H1 (cell line): ENCODE results near the gene ENKD1. TPM values are rescaled to one million over a fixed set of nuclear protein-coding genes. Genes with fewer than 3 reads are reported as not detected.

Source experiments
- CTCF ChIA-PET: fragments of 300-600 bp; sonication (Branson Sonifier 250); formaldehyde crosslinking; loops from one replicate; lab custom pipeline; 2021; ENCODE audit not compliant: partially characterized antibody; lab: Charles Lee
- POLR2A ChIA-PET: fragments of 300-600 bp; sonication (Branson Sonifier 250); formaldehyde crosslinking; loops from one replicate; lab custom pipeline; 2021; ENCODE audit warnings: inconsistent platforms; ENCODE audit not compliant: partially characterized antibody; lab: Charles Lee
- DNase-seq, 2 experiments: peaks; one replicate each; pipeline versions ENCODE4 v3.0.0 to v3.0.0-alpha.2; 2010 to 2022; ENCODE audit warnings: low spot score in 2 of 2, low read depth in 1 of 2, mixed read lengths in 1 of 2
- FAIRE-seq: peaks from 2 replicates; lab custom pipeline; 2011; peaks lifted over from hg19 to GRCh38; lab: Jason Lieb, UNC
- H2AFZ ChIP-seq: 2 replicates; pipeline ENCODE4 v1.8.1; 2012; ENCODE audit warnings: low read length, inconsistent platforms
- H2AK5ac ChIP-seq: 2 replicates; pipeline ENCODE4 v1.6.1; 2013; ENCODE audit warnings: low read depth, low read length
- H2BK120ac ChIP-seq: replicated peaks from 2 replicates; pipeline ENCODE3; 2013; ENCODE audit warnings: low read depth, low read length, inconsistent platforms
- H2BK12ac ChIP-seq: 2 replicates; pipeline ENCODE4 v1.6.1; 2013; ENCODE audit warnings: low read depth, low read length
- H2BK15ac ChIP-seq: 2 replicates; pipeline ENCODE4 v1.6.1; 2013; ENCODE audit warnings: low read length
- H2BK20ac ChIP-seq: 2 replicates; pipeline ENCODE4 v1.6.1; 2013; ENCODE audit warnings: low read length
- H2BK5ac ChIP-seq: 2 replicates; pipeline ENCODE4 v1.6.1; 2013; ENCODE audit warnings: low read depth, low read length
- H3K14ac ChIP-seq: 2 replicates; pipeline ENCODE4 v1.6.1; 2013; ENCODE audit warnings: inconsistent platforms; ENCODE audit not compliant: insufficient read length
- H3K18ac ChIP-seq: 2 replicates; pipeline ENCODE4 v1.6.1; 2013; ENCODE audit warnings: low read length; ENCODE audit errors: extremely low read depth
- H3K23ac ChIP-seq: 2 replicates; pipeline ENCODE4 v1.6.1; 2013; ENCODE audit warnings: inconsistent platforms; ENCODE audit not compliant: insufficient read length
- H3K23me2 ChIP-seq: 2 replicates; pipeline ENCODE4 v1.6.1; 2013; ENCODE audit warnings: low read depth, low read length
- H3K27ac ChIP-seq: 2 replicates; pipeline ENCODE4 v1.6.1; 2011; ENCODE audit warnings: low read depth, low read length, inconsistent platforms
- H3K27me3 ChIP-seq, 4 experiments: replicated peaks in 1 of 4; 1 replicate in 1 of 4; 2 replicates in 3 of 4; pipeline versions ENCODE4 v1.6.1 to v1.8.1; 2011 to 2013; ENCODE audit warnings: low read length in 3 of 4, mild to moderate bottlenecking in 3 of 4, inconsistent platforms in 2 of 4, mixed read lengths in 2 of 4, moderate library complexity in 1 of 4; ENCODE audit not compliant: control insufficient read depth in 3 of 4, insufficient read depth in 3 of 4; ENCODE audit errors: extremely low read depth in 1 of 4
- H3K36me3 ChIP-seq, 4 experiments: 2 replicates each; pipeline versions ENCODE4 v1.6.1 to v1.8.1; 2011 to 2013; ENCODE audit warnings: mild to moderate bottlenecking in 4 of 4, low read length in 3 of 4, moderate library complexity in 2 of 4, control low read depth in 1 of 4, inconsistent platforms in 1 of 4; ENCODE audit not compliant: insufficient read depth in 4 of 4, control insufficient read depth in 2 of 4
- H3K4ac ChIP-seq: replicated peaks from 2 replicates; pipeline ENCODE3; 2013; ENCODE audit warnings: low read length, low read depth, mixed read lengths, inconsistent platforms; ENCODE audit not compliant: insufficient read length
- H3K4me1 ChIP-seq, 4 experiments: replicated peaks in 1 of 4; 1 replicate in 1 of 4; 2 replicates in 3 of 4; pipeline versions ENCODE4 v1.6.1 to v1.8.1; 2011 to 2013; ENCODE audit warnings: low read length in 3 of 4, inconsistent platforms in 2 of 4, mixed read lengths in 1 of 4; ENCODE audit not compliant: insufficient read depth in 4 of 4, control insufficient read depth in 3 of 4
- H3K4me2 ChIP-seq, 2 experiments: 2 replicates each; pipeline versions ENCODE4 v1.6.1 to v1.8.1; 2011 to 2013; ENCODE audit warnings: low read depth in 2 of 2, low read length in 2 of 2, control low read depth in 1 of 2, inconsistent platforms in 1 of 2, mild to moderate bottlenecking in 1 of 2; ENCODE audit not compliant: insufficient read depth in 1 of 2
- H3K4me3 ChIP-seq, 4 experiments: fragments of 200-600, 300-600 bp in 1 of 4; sonication (generic), shearing (Covaris generic), sonication (Bioruptor Twin) in 1 of 4; 2 replicates each; pipeline versions ENCODE4 v1.5.1 to v1.8.1; 2011 to 2016; ENCODE audit warnings: low read length in 4 of 4, low read depth in 3 of 4, control low read depth in 2 of 4, inconsistent platforms in 2 of 4, mild to moderate bottlenecking in 2 of 4, mixed read lengths in 1 of 4, moderate library complexity in 1 of 4; ENCODE audit not compliant: insufficient read depth in 2 of 4; ENCODE audit errors: extremely low read depth in 1 of 4
- H3K56ac ChIP-seq: replicated peaks from 2 replicates; pipeline ENCODE3; 2013; ENCODE audit warnings: low read depth, mild to moderate bottlenecking, mixed read lengths, low read length, inconsistent platforms; ENCODE audit not compliant: insufficient read length
- H3K79me1 ChIP-seq: 2 replicates; pipeline ENCODE4 v1.6.1; 2013; ENCODE audit warnings: low read depth, low read length, control low read depth
- H3K79me2 ChIP-seq, 2 experiments: 2 replicates each; pipeline versions ENCODE4 v1.6.1 to v1.8.1; 2012 to 2013; ENCODE audit warnings: low read length in 2 of 2, mild to moderate bottlenecking in 2 of 2, inconsistent platforms in 1 of 2; ENCODE audit not compliant: insufficient read depth in 2 of 2, control insufficient read depth in 1 of 2
- H3K9ac ChIP-seq, 4 experiments: replicated peaks in 1 of 4; 1 replicate in 1 of 4; 2 replicates in 3 of 4; pipeline versions ENCODE4 v1.6.1 to v1.8.1; 2011 to 2013; ENCODE audit warnings: low read depth in 3 of 4, low read length in 3 of 4, control low read depth in 2 of 4, mild to moderate bottlenecking in 2 of 4, moderate library complexity in 2 of 4, inconsistent platforms in 1 of 4; ENCODE audit errors: extremely low read depth in 1 of 4
- H3K9me3 ChIP-seq, 2 experiments: 2 replicates each; pipeline versions ENCODE4 v1.6.1 to v1.8.1; 2012 to 2013; ENCODE audit warnings: mild to moderate bottlenecking in 2 of 2, moderate library complexity in 2 of 2, control low read depth in 1 of 2, inconsistent platforms in 1 of 2, low read depth in 1 of 2, low read length in 1 of 2, mixed read lengths in 1 of 2; ENCODE audit not compliant: insufficient read depth in 2 of 2
- H4K20me1 ChIP-seq, 2 experiments: replicated peaks in 1 of 2; 2 replicates each; pipeline versions ENCODE3 to v1.8.1; 2011 to 2013; ENCODE audit warnings: inconsistent platforms in 2 of 2, low read length in 2 of 2, mild to moderate bottlenecking in 1 of 2; ENCODE audit not compliant: insufficient read depth in 2 of 2, control insufficient read depth in 1 of 2
- H4K5ac ChIP-seq: 2 replicates; pipeline ENCODE4 v1.6.1; 2013; ENCODE audit warnings: low read length, low read depth, mixed read lengths, inconsistent platforms; ENCODE audit not compliant: insufficient read length
- H4K8ac ChIP-seq: 2 replicates; pipeline ENCODE4 v1.8.0; 2013; ENCODE audit warnings: mild to moderate bottlenecking, moderate library complexity, low read length, inconsistent platforms; ENCODE audit not compliant: insufficient read depth; ENCODE audit errors: extremely low read depth
- H4K91ac ChIP-seq: replicated peaks from 2 replicates; pipeline ENCODE3; 2013; ENCODE audit warnings: low read length, mixed read lengths, inconsistent platforms; ENCODE audit not compliant: insufficient read length
- EZH2 ChIP-seq: fragments of 200-600 bp; sonication (generic); IDR thresholded peaks from 2 replicates; pipeline ENCODE4 v1.7.1; 2012; ENCODE audit warnings: low read depth, mild to moderate bottlenecking, moderate library complexity, low read length, inconsistent platforms; ENCODE audit not compliant: severe bottlenecking
- WGBS, 2 experiments: shearing (Covaris generic) in 1 of 2; methylation state at CpG; one replicate each; pipeline versions ENCODE4 v1.1.6 to v1.1.7; 2013 to 2015; ENCODE audit warnings: low lambda C conversion rate in 2 of 2, mixed read lengths in 2 of 2, inconsistent platforms in 1 of 2, low coverage in 1 of 2, missing lambda C conversion rate in 1 of 2; ENCODE audit not compliant: insufficient replicate concordance in 2 of 2, insufficient coverage in 1 of 2, insufficient read length in 1 of 2; ENCODE audit errors: extremely low coverage in 1 of 2, missing lambda C conversion rate in 1 of 2; 5-methylcytosine and 5-hydroxymethylcytosine counted together
- polyA plus RNA-seq, 7 experiments: library from polyadenylated mRNA; depleted of rRNA in 3 of 7; stranded (reverse) in 5 of 7; unstranded in 2 of 7; fragments of >200 nt in 5 of 7; fragments of 200-250 nt in 2 of 7; gene quantifications; 1 replicate in 5 of 7; 2 replicates in 1 of 7; 4 replicates in 1 of 7; pipeline versions ENCODE4 v1.2.1 to v1.2.3, GENCODE V29; 2011 to 2013; ENCODE audit warnings: missing spikeins in 2 of 7, mixed read lengths in 2 of 7
- total RNA-seq: library from RNA; stranded (reverse); fragmentation: NEBNext Ultra II Directional; extraction: Animal tissue kit (Norgen Biotek cat#: 25700); gene quantifications from 2 replicates; pipeline ENCODE4 v1.2.1, GENCODE V29; 2021

ENKD1 gene
- total and polyA plus RNA-seq, 2 of the 8 experiments (the other 6 are each of a cell fraction or from before 2014, with no cell fraction given) = 12.9 to 16.1 TPM

- no peak overlapping the region for H2BK120ac ChIP-seq
- no peak overlapping the region for H3K9ac ChIP-seq
- no peak overlapping the region for H4K5ac ChIP-seq
- peaks cover 3 to 7% of the 10 kb centered on the region in 2 experiments for H4K20me1 ChIP-seq
- no peaks in the 10 kb centered on the region for H3K79me2 ChIP-seq
- H3K56ac ChIP-seq = no peak overlapping the region
- POLR2A ChIA-PET = interaction anchor here (0.8 to 2.1 kb wide), 4 partner anchors 9 to 149 kb away, joined by 3 to 7 read pairs (median 4); partner anchors contain the start of genes ACD, GFOD2 and PARD6A
- no peaks in the 10 kb centered on the region for H3K36me3 ChIP-seq
- no peak overlapping the region for H3K4me2 ChIP-seq
- peaks cover 0 to 19% (median 10%) of the 10 kb centered on the region in 4 experiments; a peak in 5 of 7 replicates for H3K4me1 ChIP-seq
- H4K8ac ChIP-seq = no peak overlapping the region
- peaks cover 0 to 3% (median 0%) of the 10 kb centered on the region in 4 experiments; a peak in 2 of 7 replicates for H3K27me3 ChIP-seq
- no peak overlapping the region for H3K18ac ChIP-seq
- no peak for FAIRE-seq
- no peak overlapping the region for H3K23ac ChIP-seq
- H3K4ac ChIP-seq = no peak overlapping the region
- no peak overlapping the region for H2AFZ ChIP-seq
- H2BK5ac ChIP-seq = no peak overlapping the region
- H3K79me1 ChIP-seq = no peaks in the 10 kb centered on the region
- H2BK15ac ChIP-seq = no peak overlapping the region
- no peak overlapping the region for H2BK12ac ChIP-seq
- H3K23me2 ChIP-seq = peaks cover 11% of the 10 kb centered on the region; the same call in 1 of the 2 replicates
- no peak overlapping the region for H3K27ac ChIP-seq
- no peak overlapping the region for H4K91ac ChIP-seq
- no peaks in the 10 kb centered on the region for H3K9me3 ChIP-seq
- WGBS, 2 experiments = 87% methylated on average over 10 of the region's 10 CpGs; no CpG with 5 or more reads in 1 of the 2 experiments
- TF ChIP-seq EZH2 = no peak
- CTCF ChIA-PET = interaction anchor here (1.2 to 13.7 kb wide), 11 partner anchors 12 to 216 kb away, joined by 3 to 202 read pairs (median 7); partner anchors contain the start of genes CARMIL2 and NUTF2
- no peak overlapping the region for H2AK5ac ChIP-seq
- H3K4me3 ChIP-seq = no peak overlapping the region
- DNase-seq = no peak
- H2BK20ac ChIP-seq = no peak overlapping the region
- H3K14ac ChIP-seq = no peak overlapping the region
Observed at GRCh38 chr16:67669499-67670101, 3.0 kb upstream of the ENKD1 start.
